ENCODE results near the gene ALDH16A1.

DNA sequence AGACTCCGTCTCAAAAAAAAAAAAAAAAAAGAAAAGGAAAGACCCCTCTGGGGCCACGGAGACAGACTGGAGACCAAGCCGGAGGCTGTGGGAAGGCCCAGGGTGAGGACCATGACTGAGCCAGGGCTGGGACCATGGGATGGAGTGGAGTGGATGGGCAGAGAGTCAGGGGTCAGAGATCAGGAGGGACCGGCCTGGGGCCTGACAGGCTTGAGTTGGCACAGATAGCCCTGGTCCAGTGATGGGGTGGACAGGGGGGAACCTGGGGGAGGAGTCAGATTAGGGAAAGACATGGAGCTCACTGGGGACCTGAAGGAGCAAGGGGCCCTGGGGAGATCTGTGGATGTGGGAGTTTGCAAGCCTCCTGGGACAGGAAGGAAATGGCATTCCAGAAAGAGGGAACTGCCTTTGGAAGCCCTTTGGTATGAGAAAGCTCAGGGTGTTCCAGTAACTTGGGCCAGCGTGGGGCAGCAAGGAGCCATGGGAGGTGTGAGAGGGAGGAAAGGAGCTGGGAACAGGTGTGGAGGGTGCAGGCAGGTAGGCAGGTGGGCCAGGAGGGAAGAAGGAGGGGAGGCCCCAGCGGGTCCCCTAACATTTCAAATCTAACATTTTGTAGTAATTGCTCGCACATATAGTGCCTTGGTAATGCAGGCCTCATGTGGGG is 28.1 kb downstream of the ALDH16A1 start:
- TF ChIP-seq, protein P1, sequence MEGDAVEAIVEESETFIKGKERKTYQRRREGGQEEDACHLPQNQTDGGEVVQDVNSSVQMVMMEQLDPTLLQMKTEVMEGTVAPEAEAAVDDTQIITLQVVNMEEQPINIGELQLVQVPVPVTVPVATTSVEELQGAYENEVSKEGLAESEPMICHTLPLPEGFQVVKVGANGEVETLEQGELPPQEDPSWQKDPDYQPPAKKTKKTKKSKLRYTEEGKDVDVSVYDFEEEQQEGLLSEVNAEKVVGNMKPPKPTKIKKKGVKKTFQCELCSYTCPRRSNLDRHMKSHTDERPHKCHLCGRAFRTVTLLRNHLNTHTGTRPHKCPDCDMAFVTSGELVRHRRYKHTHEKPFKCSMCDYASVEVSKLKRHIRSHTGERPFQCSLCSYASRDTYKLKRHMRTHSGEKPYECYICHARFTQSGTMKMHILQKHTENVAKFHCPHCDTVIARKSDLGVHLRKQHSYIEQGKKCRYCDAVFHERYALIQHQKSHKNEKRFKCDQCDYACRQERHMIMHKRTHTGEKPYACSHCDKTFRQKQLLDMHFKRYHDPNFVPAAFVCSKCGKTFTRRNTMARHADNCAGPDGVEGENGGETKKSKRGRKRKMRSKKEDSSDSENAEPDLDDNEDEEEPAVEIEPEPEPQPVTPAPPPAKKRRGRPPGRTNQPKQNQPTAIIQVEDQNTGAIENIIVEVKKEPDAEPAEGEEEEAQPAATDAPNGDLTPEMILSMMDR (IDR thresholded peaks at IDR 0.05): no peak
- TF ChIP-seq POLR2A (IDR thresholded peaks at IDR 0.05) (no peak), EP300 (IDR thresholded peaks at IDR 0.05) (no peak)
